ENCODE measurements around the gene YIPF1.

- TF ChIP-seq POLR2A (IDR thresholded peaks at IDR 0.05) (no peak), CTCF (IDR thresholded peaks at IDR 0.05) (no peak)
These were observed 41.3 kb upstream of the YIPF1 start for GRCh38 chr1:53930932-53931331.
